Measurements from ENCODE around the gene ANGPTL8.

The ANGPTL8 gene

GRCh38 chr19:11269408-11269807, 30.0 kb downstream of the ANGPTL8 start:
- Histone ChIP-seq H4K91ac (ENCODE audit: low read depth, low read length) (no peak overlapping the region), H3K79me2 (ENCODE audit: control insufficient read depth, insufficient read depth, low read length, poor library complexity) (no peaks in the 10 kb centered on the region), H4K8ac (ENCODE audit: low read depth, low read length) (no peak overlapping the region), H3K4ac (ENCODE audit: low read depth, low read length) (no peak overlapping the region), H3K36me3 (ENCODE audit: control insufficient read depth in 1 of 2, insufficient read depth in 2 of 2, low read length in 2 of 2) (no peaks in the 10 kb centered on the region), H3K23ac (ENCODE audit: low read length) (no peak overlapping the region), H3K79me1 (ENCODE audit: low read length) (peaks cover 3% of the 10 kb centered on the region), H3K9ac (ENCODE audit: low read length) (no peak overlapping the region), H3K4me1 (ENCODE audit: control insufficient read depth in 1 of 2, insufficient read depth in 2 of 2, low read length in 2 of 2) (peaks cover 1 to 3% of the 10 kb centered on the region in 2 experiments), H2BK12ac (ENCODE audit: low read length) (no peak overlapping the region), H2BK120ac (ENCODE audit: insufficient read depth, low read length, poor library complexity) (peak overlapping the region; percentile 8), H2AFZ (ENCODE audit: insufficient read depth, low read length, poor library complexity) (no peak overlapping the region), H3K14ac (ENCODE audit: low read length) (no peak overlapping the region), H2BK5ac (ENCODE audit: low read depth, low read length, poor library complexity) (no peak overlapping the region), H4K12ac (ENCODE audit: low read depth, low read length) (no peak overlapping the region), H3K27ac (ENCODE audit: low read depth, low read length) (peak overlapping the region; percentile 46), H3K4me3 (ENCODE audit: low read depth, low read length) (no peak overlapping the region), H3K27me3 (ENCODE audit: insufficient read depth, low read length) (no peaks in the 10 kb centered on the region), H3K18ac (ENCODE audit: low read length) (no peak overlapping the region), H2AK5ac (ENCODE audit: low read length) (no peak overlapping the region), H3K4me2 (ENCODE audit: low read length) (no peak overlapping the region), H3K9me3 (ENCODE audit: insufficient read depth, low read depth, low read length) (peaks cover 2% of the 10 kb centered on the region)
- no peak for DNase-seq
- WGBS (ENCODE audit: extremely low coverage, insufficient coverage, insufficient read length): no CpG with 5 or more reads among the region's 7 CpGs

GRCh38 chr19:11273296-11273695, 33.9 kb downstream of the ANGPTL8 start:
- Histone ChIP-seq H3K36me3 (ENCODE audit: control insufficient read depth in 1 of 2, insufficient read depth in 2 of 2, low read length in 2 of 2) (no peaks in the 10 kb centered on the region), H3K79me1 (ENCODE audit: low read length) (peaks cover 3% of the 10 kb centered on the region), H2AFZ (ENCODE audit: insufficient read depth, low read length, poor library complexity) (no peak overlapping the region), H3K14ac (ENCODE audit: low read length) (no peak overlapping the region), H2BK120ac (ENCODE audit: insufficient read depth, low read length, poor library complexity) (no peak overlapping the region), H3K9me3 (ENCODE audit: insufficient read depth, low read depth, low read length) (no peaks in the 10 kb centered on the region), H3K18ac (ENCODE audit: low read length) (no peak overlapping the region), H4K12ac (ENCODE audit: low read depth, low read length) (no peak overlapping the region), H2BK5ac (ENCODE audit: low read depth, low read length, poor library complexity) (no peak overlapping the region), H4K8ac (ENCODE audit: low read depth, low read length) (no peak overlapping the region), H3K4me2 (ENCODE audit: low read length) (no peak overlapping the region), H3K4me3 (ENCODE audit: low read depth, low read length) (no peak overlapping the region), H2BK12ac (ENCODE audit: low read length) (no peak overlapping the region), H3K23ac (ENCODE audit: low read length) (no peak overlapping the region), H3K9ac (ENCODE audit: low read length) (no peak overlapping the region), H3K27me3 (ENCODE audit: insufficient read depth, low read length) (no peaks in the 10 kb centered on the region), H3K4ac (ENCODE audit: low read depth, low read length) (no peak overlapping the region), H2AK5ac (ENCODE audit: low read length) (no peak overlapping the region), H3K27ac (ENCODE audit: low read depth, low read length) (no peak overlapping the region), H4K91ac (ENCODE audit: low read depth, low read length) (no peak overlapping the region), H3K79me2 (ENCODE audit: control insufficient read depth, insufficient read depth, low read length, poor library complexity) (no peaks in the 10 kb centered on the region), H3K4me1 (ENCODE audit: control insufficient read depth in 1 of 2, insufficient read depth in 2 of 2, low read length in 2 of 2) (peaks cover 0 to 3% of the 10 kb centered on the region in 2 experiments)
- no peak for DNase-seq
- WGBS (ENCODE audit: extremely low coverage, insufficient coverage, insufficient read length): no CpG with 5 or more reads among the region's 2 CpGs

- Histone ChIP-seq H3K23ac (ENCODE audit: low read length) (no peak overlapping the region), H3K18ac (ENCODE audit: low read length) (no peak overlapping the region), H3K27ac (ENCODE audit: low read depth, low read length) (no peak overlapping the region), H3K4me3 (ENCODE audit: low read depth, low read length) (no peak overlapping the region), H3K4ac (ENCODE audit: low read depth, low read length) (no peak overlapping the region), H3K4me2 (ENCODE audit: low read length) (no peak overlapping the region), H3K14ac (ENCODE audit: low read length) (no peak overlapping the region), H3K27me3 (ENCODE audit: insufficient read depth, low read length) (no peaks in the 10 kb centered on the region), H4K91ac (ENCODE audit: low read depth, low read length) (no peak overlapping the region), H3K36me3 (ENCODE audit: control insufficient read depth in 1 of 2, insufficient read depth in 2 of 2, low read length in 2 of 2) (no peaks in the 10 kb centered on the region), H3K79me1 (ENCODE audit: low read length) (no peaks in the 10 kb centered on the region), H4K12ac (ENCODE audit: low read depth, low read length) (no peak overlapping the region), H2AFZ (ENCODE audit: insufficient read depth, low read length, poor library complexity) (no peak overlapping the region), H2BK120ac (ENCODE audit: insufficient read depth, low read length, poor library complexity) (no peak overlapping the region), H3K9ac (ENCODE audit: low read length) (no peak overlapping the region), H4K8ac (ENCODE audit: low read depth, low read length) (no peak overlapping the region), H3K79me2 (ENCODE audit: control insufficient read depth, insufficient read depth, low read length, poor library complexity) (no peaks in the 10 kb centered on the region), H2AK5ac (ENCODE audit: low read length) (no peak overlapping the region), H3K4me1 (ENCODE audit: control insufficient read depth in 1 of 2, insufficient read depth in 2 of 2, low read length in 2 of 2) (no peaks in the 10 kb centered on the region), H2BK5ac (ENCODE audit: low read depth, low read length, poor library complexity) (no peak overlapping the region), H3K9me3 (ENCODE audit: insufficient read depth, low read depth, low read length) (no peaks in the 10 kb centered on the region), H2BK12ac (ENCODE audit: low read length) (no peak overlapping the region)
- no CpG with 5 or more reads among the region's 5 CpGs for WGBS (ENCODE audit: extremely low coverage, insufficient coverage, insufficient read length)
- DNase-seq: no peak
Measured at GRCh38 chr19:11273989-11274388, 34.6 kb downstream of the ANGPTL8 start.

- no peak overlapping the region for H3K23ac ChIP-seq (ENCODE audit: low read length)
- no peak overlapping the region for H4K91ac ChIP-seq (ENCODE audit: low read depth, low read length)
- H2AK5ac ChIP-seq (ENCODE audit: low read length): no peak overlapping the region
- H3K4me1 ChIP-seq (ENCODE audit: control insufficient read depth in 1 of 2, insufficient read depth in 2 of 2, low read length in 2 of 2): no peaks in the 10 kb centered on the region
- WGBS (ENCODE audit: extremely low coverage, insufficient coverage, insufficient read length): no CpG with 5 or more reads among the region's 4 CpGs
- no peak overlapping the region for H2BK12ac ChIP-seq (ENCODE audit: low read length)
- no peak overlapping the region for H4K12ac ChIP-seq (ENCODE audit: low read depth, low read length)
- H3K4ac ChIP-seq (ENCODE audit: low read depth, low read length): no peak overlapping the region
- no peak overlapping the region for H3K4me2 ChIP-seq (ENCODE audit: low read length)
- H3K9me3 ChIP-seq (ENCODE audit: insufficient read depth, low read depth, low read length): no peaks in the 10 kb centered on the region
- H2BK5ac ChIP-seq (ENCODE audit: low read depth, low read length, poor library complexity): no peak overlapping the region
- H3K79me2 ChIP-seq (ENCODE audit: control insufficient read depth, insufficient read depth, low read length, poor library complexity): no peaks in the 10 kb centered on the region
- H3K9ac ChIP-seq (ENCODE audit: low read length): no peak overlapping the region
- no peak overlapping the region for H2AFZ ChIP-seq (ENCODE audit: insufficient read depth, low read length, poor library complexity)
- no peak overlapping the region for H3K4me3 ChIP-seq (ENCODE audit: low read depth, low read length)
- H3K27ac ChIP-seq (ENCODE audit: low read depth, low read length): no peak overlapping the region
- no peak overlapping the region for H4K8ac ChIP-seq (ENCODE audit: low read depth, low read length)
- no peak overlapping the region for H3K18ac ChIP-seq (ENCODE audit: low read length)
- no peak overlapping the region for H3K14ac ChIP-seq (ENCODE audit: low read length)
- H3K36me3 ChIP-seq (ENCODE audit: control insufficient read depth in 1 of 2, insufficient read depth in 2 of 2, low read length in 2 of 2): no peaks in the 10 kb centered on the region
- no peaks in the 10 kb centered on the region for H3K79me1 ChIP-seq (ENCODE audit: low read length)
- no peak overlapping the region for H2BK120ac ChIP-seq (ENCODE audit: insufficient read depth, low read length, poor library complexity)
- H3K27me3 ChIP-seq (ENCODE audit: insufficient read depth, low read length): no peaks in the 10 kb centered on the region
- DNase-seq: no peak
Measured at GRCh38 chr19:11274533-11275086, 35.2 kb downstream of the ANGPTL8 start.
